ENCODE measurements around the gene SLC16A2.

- TF ChIP-seq EZH2 (IDR thresholded peaks at IDR 0.05; ENCODE audit: borderline replicate concordance, low read length) (no peak), CTCF (conservative IDR thresholded peaks at IDR 0.05 in 1 of 2, IDR thresholded peaks at IDR 0.05 in 1 of 2; ENCODE audit: extremely low read depth in 1 of 2, insufficient read depth in 1 of 2, low read depth in 1 of 2, low read length in 2 of 2) (no peak)
Observed at GRCh38 chrX:74420196-74421035, 877 bp upstream of the SLC16A2 start.

Measured in mammary epithelial cell (primary cell).